GM13976 (cell line): ENCODE data around the gene EEF1A2.

Experiments
- DNase-seq: peaks from one replicate; pipeline ENCODE4 v3.0.0; 2012; ENCODE audit warnings: low spot score
- in situ Hi-C: fragments of 300-500 bp; cut with MboI; formaldehyde crosslinking; loops from one replicate; pipeline ENCODE4 v1.12.0; 2022; ENCODE audit warnings: low sequenced_read_pairs, mixed read lengths, inconsistent platforms; ENCODE audit not compliant: unreplicated experiment
- TF ChIP-seq, protein P1 (sequence below): IDR thresholded peaks from 2 replicates; pipeline ENCODE4 v1.5.1; 2012; ENCODE audit warnings: borderline replicate concordance, mild to moderate bottlenecking; ENCODE audit not compliant: insufficient read depth; ENCODE audit errors: extremely low read depth, missing control alignments, control extremely low read depth

The EEF1A2 gene

DNA sequence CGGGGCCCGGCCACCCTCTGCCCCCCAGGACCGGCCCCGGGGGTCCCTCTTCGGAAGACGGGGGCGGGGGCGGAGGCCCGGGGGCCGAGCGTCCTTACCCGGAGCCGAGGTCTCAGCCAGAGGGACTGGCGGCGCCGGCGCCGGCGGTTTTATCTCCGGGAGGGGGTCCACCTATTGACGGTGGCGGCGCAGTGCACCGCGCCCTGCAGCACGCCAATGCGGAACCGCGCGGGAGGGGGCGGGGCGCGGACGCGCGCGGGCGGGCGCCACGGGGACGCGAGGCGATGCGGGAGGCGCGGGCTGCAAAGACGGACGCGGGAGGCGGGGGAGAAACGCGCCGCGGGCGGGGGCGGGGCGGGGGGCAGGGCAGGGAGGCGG is at the start of gene EEF1A2:
EEF1A2 (minus strand) TSS at position 124 of the 378 bp plus-strand sequence. CDS start 1,320 bp downstream, outside the sequence.
- in situ Hi-C loops = no loop called here
- DNase-seq = no peak
- TF ChIP-seq, protein P1, sequence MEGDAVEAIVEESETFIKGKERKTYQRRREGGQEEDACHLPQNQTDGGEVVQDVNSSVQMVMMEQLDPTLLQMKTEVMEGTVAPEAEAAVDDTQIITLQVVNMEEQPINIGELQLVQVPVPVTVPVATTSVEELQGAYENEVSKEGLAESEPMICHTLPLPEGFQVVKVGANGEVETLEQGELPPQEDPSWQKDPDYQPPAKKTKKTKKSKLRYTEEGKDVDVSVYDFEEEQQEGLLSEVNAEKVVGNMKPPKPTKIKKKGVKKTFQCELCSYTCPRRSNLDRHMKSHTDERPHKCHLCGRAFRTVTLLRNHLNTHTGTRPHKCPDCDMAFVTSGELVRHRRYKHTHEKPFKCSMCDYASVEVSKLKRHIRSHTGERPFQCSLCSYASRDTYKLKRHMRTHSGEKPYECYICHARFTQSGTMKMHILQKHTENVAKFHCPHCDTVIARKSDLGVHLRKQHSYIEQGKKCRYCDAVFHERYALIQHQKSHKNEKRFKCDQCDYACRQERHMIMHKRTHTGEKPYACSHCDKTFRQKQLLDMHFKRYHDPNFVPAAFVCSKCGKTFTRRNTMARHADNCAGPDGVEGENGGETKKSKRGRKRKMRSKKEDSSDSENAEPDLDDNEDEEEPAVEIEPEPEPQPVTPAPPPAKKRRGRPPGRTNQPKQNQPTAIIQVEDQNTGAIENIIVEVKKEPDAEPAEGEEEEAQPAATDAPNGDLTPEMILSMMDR = no peak

DNA sequence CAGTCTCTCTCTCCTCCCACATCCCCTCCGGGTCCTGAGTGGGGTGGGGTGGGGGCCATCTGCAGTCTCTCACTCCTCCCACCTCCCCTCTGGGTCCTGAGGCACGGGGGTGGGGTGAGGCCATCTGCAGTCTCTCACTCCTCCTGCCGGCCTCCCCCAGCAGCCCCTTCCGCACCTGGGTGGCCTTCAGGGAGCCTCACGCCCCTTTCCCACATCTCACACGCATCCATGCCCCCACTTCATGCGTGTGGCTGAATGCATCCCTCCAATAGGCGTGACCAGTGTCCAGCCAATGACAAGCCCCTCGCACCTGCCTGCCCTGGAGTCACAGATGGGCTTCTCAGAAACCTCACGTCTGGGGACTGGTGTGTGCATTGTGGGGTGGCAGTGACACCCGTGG is 49.7 kb upstream of the EEF1A2 start:
- no peak for DNase-seq
- TF ChIP-seq, protein P1 = no peak

DNA sequence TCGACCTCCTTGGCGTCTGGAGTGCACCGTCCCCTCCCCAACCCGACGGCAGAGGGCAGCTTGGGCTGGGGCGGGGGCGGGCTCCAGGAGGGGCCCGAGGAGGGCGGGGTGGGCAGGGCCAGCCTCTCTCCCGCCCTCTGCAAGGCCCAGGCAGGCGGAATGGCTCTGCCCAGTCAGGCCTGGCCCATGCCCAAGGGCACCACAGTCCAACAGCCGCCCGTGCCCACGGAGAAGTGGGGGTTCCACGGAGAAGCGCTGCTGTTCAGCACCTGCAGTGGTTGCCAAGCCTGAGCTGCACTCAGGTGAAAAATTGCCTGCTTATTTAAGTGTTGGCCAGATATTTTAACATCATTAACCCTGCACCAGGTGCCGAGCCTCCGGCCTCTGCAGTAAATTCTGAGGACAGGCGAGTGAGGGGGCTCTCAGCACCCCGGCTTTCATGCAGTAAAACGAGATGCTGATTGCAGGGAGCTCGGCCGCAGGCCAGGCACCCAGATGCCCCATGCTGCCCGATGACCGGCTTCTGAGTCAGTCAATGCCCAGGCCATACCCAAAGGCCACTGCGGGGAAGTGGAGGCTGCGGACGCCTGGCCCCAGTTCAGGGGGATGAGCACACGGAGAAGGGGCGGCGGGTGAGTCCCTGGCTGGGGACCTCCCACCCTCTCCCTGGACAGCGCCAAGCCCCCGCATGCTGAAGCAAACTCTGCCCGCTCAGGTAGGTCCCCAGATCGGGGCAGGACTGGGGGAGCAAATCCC is 49.0 kb upstream of the EEF1A2 start, which contains the start of gene SRMS:
SRMS (minus strand) TSS at position 25 of the 756 bp plus-strand sequence. CDS start 286 bp downstream, outside the sequence.
- no peak for DNase-seq
- in situ Hi-C loops = loop anchor here (25.0 kb wide), 1 partner anchor 314 kb away; the partner anchor contains the start of genes ABHD16B and TPD52L2
- TF ChIP-seq, protein P1 = no peak

More for the DNA sequence above, 49.7 kb upstream of the EEF1A2 start:
- in situ Hi-C loops = loop anchor here (25.0 kb wide), 1 partner anchor 314 kb away; the partner anchor contains the start of genes ABHD16B and TPD52L2

DNA sequence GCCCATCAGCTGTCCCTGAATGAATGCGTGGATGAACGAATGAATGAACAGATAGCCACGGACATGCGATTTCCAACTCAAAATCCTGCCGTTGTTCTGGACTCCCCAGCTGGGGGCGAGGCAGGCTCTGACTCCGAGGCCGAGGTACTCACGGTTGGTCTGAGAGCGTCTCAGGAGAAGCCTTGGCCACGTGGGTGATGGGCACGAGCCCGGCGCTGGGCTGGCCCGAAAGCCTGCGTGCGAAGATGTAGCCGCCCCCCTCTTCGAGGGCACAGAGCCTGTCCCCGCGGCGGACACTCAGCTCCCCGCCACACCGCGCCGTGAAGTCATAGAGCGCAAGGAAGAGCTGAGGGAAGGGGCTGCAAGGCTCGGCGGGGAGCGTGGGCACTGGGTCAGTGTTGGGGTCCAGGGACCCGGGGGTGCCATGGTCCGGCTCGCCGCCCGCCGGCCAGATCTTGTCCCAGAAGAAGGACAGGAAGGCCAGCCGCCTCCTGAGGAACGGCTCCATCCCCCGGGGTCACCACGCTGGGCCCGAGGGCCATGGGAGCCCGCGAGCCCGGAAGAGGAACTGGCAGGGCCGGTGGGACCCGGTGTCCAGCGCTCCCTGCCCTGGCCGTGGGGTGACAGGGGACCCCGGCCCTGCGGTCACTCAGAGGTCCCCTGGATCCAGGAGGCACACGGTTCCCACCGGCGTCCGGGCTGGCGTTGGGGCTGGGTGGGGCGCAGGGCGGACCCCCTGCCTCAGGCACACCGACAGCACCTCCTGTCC is 48.3 kb upstream of the EEF1A2 start:
- DNase-seq = no peak
- in situ Hi-C loops = loop anchor here (25.0 kb wide), 1 partner anchor 315 kb away; the partner anchor contains the start of genes ABHD16B and TPD52L2
- TF ChIP-seq, protein P1 = no peak

DNA sequence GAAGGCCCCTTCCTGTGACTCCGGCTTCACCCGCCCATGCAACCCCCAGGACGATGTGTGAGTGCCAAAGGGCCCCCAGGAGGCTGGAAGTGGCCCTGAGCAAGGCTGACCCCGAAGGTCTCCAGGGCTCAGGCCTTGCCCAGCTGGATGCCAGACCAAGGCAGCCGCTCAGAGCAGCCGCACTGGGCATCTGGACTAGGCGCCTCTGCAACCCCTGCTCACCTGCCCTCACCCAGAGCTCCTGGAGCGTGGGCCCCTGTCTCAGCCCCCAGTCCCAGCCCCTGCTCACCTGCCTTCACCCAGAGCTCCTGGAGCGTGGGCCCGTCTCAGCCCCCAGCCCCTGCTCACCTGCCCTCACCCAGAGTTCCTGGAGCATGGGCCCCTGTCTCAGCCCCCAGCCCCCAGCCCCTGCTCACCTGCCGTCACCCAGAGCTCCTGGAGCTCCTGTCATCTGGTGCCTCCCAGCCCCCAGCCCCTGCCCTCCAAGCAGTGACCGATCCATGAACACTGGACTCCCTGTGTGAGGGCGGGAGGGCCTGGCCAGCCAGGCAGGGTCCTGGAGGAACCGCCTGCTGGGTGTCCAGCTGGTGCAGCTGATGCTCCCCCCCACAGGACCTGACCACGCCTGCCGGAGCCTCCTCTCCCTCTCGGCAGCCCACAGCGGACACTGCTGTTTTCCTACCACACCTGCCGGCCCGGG is 47.5 kb upstream of the EEF1A2 start:
- in situ Hi-C loops = loop anchor here (25.0 kb wide), 1 partner anchor 316 kb away; the partner anchor contains the start of genes ABHD16B and TPD52L2
- no peak for DNase-seq
- TF ChIP-seq, protein P1 = no peak

DNA sequence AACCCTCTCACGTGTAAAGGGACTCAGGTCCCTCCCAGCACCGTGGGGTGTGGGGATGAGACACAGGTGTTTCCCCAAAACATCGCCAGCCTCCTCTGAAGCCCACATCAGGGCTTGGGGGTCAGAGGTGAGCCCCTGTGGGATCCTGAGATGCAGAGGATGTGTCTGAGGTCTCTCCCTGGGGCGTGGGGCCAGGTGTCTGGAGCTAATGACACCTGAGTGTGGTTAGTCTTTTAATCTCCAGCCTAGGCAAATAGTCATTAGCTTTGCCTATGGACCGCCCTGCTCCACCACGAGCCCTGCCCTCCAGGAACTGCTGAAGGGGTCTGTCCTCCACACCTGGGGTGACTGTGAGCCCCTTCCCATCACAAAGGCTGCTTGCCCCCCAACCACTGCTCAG is 46.9 kb upstream of the EEF1A2 start:
- TF ChIP-seq, protein P1 = no peak
- in situ Hi-C loops = loop anchor here (25.0 kb wide), 1 partner anchor 316 kb away; the partner anchor contains the start of genes ABHD16B and TPD52L2
- no peak for DNase-seq
